ENCODE data around the gene EGR2. TPM values are rescaled to one million over a fixed set of nuclear protein-coding genes. Genes with fewer than 3 reads are reported as not detected.

Gene EGR2
- total RNA-seq (2021; ENCODE audit: unreplicated experiment) (0.82 TPM), Bru-seq, nascent RNA (percentile 41 among the genes with signal in this experiment), BruChase-seq, experiment 1, labeled RNA remaining after a 2-hour chase (percentile 33 among the genes with signal in this experiment), BruChase-seq, experiment 2, labeled RNA remaining after a 6-hour chase (percentile 10 among the genes with signal in this experiment)
- 0.41 TPM for polyA plus RNA-seq (2012; ENCODE audit: insufficient read length)
- long read RNA-seq = 0 reads

- peak; percentile 90 for ATAC-seq
- peak; percentile 67 for DNase-seq (ENCODE audit: low read depth, low spot score)
- intact Hi-C loops (cut with micrococcal nuclease; ENCODE audit: unreplicated experiment) = loop anchor here (5.0 to 10.0 kb wide), 3 partner anchors 266 to 552 kb away; partner anchors contain the start of gene RTKN2
- no peak within 1 kb of the TSS for H3K27ac ChIP-seq (ENCODE audit: low read length)
- no TSS peak for BruUV-seq (replicated peaks)
- no peaks in the 10 kb centered on the region for H3K9me3 ChIP-seq (ENCODE audit: control insufficient read depth, insufficient read depth, low read depth, low read length)
- peaks cover 11% of the 10 kb centered on the region for H3K4me1 ChIP-seq (ENCODE audit: control insufficient read depth, insufficient read depth, low read length)
- H3K4me3 ChIP-seq (ENCODE audit: low read depth in 2 of 2, low read length in 2 of 2) = peak within 1 kb of the TSS; percentile 68 to 87
- peaks cover 37% of the 10 kb centered on the region for H3K27me3 ChIP-seq (ENCODE audit: control insufficient read depth, insufficient read depth, low read length)
- POLR2A ChIA-PET = interaction anchor here (0.6 to 0.7 kb wide), 2 partner anchors 178 to 198 kb away, joined by 3 read pairs; no protein-coding TSS in a partner anchor
- no peaks in the 10 kb centered on the region for H3K36me3 ChIP-seq (ENCODE audit: control insufficient read depth, insufficient read depth, low read length)
- in situ Hi-C loops (cut with HindIII; ENCODE audit: low pct_unique_long_range_greater_than_20kb, low sequenced_read_pairs) = no loop called here
- 0 out of 2 replicates have a peak, but pooled peaks have one; percentile 31 for TF ChIP-seq SIN3A (IDR thresholded peaks at IDR 0.05; ENCODE audit: borderline replicate concordance, insufficient read depth, low read depth, low read length)
- TF ChIP-seq TCF7L2 (IDR thresholded peaks at IDR 0.05; ENCODE audit: low read depth, low read length) = no peak
- CTCF ChIA-PET = no interaction called here
These were observed at the start of gene EGR2 for GRCh38 chr10:62816331-62817120. Gene EGR2, minus strand, starts transcription at chr10:62816366. Its CDS starts 337 bp downstream, at chr10:62816029.

GRCh38 chr10:62862447-62862846, 46.3 kb upstream of the EGR2 start:
- Histone ChIP-seq H3K36me3 (ENCODE audit: control insufficient read depth, insufficient read depth, low read length) (no peaks in the 10 kb centered on the region), H3K9me3 (ENCODE audit: control insufficient read depth, insufficient read depth, low read depth, low read length) (no peaks in the 10 kb centered on the region), H3K4me1 (ENCODE audit: control insufficient read depth, insufficient read depth, low read length) (no peaks in the 10 kb centered on the region), H3K27ac (ENCODE audit: low read length) (no peak overlapping the region), H3K4me3 (ENCODE audit: low read depth in 2 of 2, low read length in 2 of 2) (no peak overlapping the region), H3K27me3 (ENCODE audit: control insufficient read depth, insufficient read depth, low read length) (peaks cover 7% of the 10 kb centered on the region; the same call in 1 of the 2 replicates)
- BruUV-seq (replicated peaks) = no TSS peak
- in situ Hi-C loops (cut with HindIII; ENCODE audit: low pct_unique_long_range_greater_than_20kb, low sequenced_read_pairs) = no loop called here
- DNase-seq (ENCODE audit: low read depth, low spot score) = no peak
- ChIA-PET CTCF (no interaction called here), POLR2A (no interaction called here)
- intact Hi-C loops (cut with micrococcal nuclease; ENCODE audit: unreplicated experiment) = no loop called here
- no peak for TF ChIP-seq TCF7L2 (IDR thresholded peaks at IDR 0.05; ENCODE audit: low read depth, low read length)
- TF ChIP-seq POLR2AphosphoS5 (IDR thresholded peaks at IDR 0.05; ENCODE audit: low read depth, low read length) = no peak
- no peak for TF ChIP-seq REST (IDR thresholded peaks at IDR 0.05; ENCODE audit: insufficient read depth in 1 of 2, low read depth in 2 of 2, low read length in 1 of 2)
- TF ChIP-seq SIN3A (IDR thresholded peaks at IDR 0.05; ENCODE audit: borderline replicate concordance, insufficient read depth, low read depth, low read length) = no peak
- TF ChIP-seq CTCF (IDR thresholded peaks at IDR 0.05) = no peak
- no peak for ATAC-seq

All from Panc1 (cell line).